Liver (tissue), 3 donors: ENCODE results near the gene BLOC1S3.

ENCODE experiments used
- CTCF ChIP-seq: fragments of 150-350 bp; IDR thresholded peaks from 2 replicates; pipeline ENCODE4 v1.5.1; 2017; ENCODE audit warnings: improper control_type of control experiment, low read depth, low read length; ENCODE audit not compliant: missing input control
- MAX ChIP-seq: IDR thresholded peaks from 2 replicates; pipeline ENCODE4 v1.6.1; 2016; ENCODE audit warnings: antibody characterized with exemption
- REST ChIP-seq: IDR thresholded peaks from 2 replicates; pipeline ENCODE4 v1.6.1; 2016; ENCODE audit warnings: antibody characterized with exemption, mild to moderate bottlenecking
- SP1 ChIP-seq: IDR thresholded peaks from 2 replicates; pipeline ENCODE4 v1.6.1; 2018; ENCODE audit warnings: antibody characterized with exemption, mild to moderate bottlenecking
- donor health status: healthy.
- donor health status: healthy.

- TF ChIP-seq SP1: no peak
- TF ChIP-seq CTCF: no peak
- TF ChIP-seq MAX: no peak
- no peak for TF ChIP-seq REST
Measured at GRCh38 chr19:45163751-45164460, 14.7 kb upstream of the BLOC1S3 start.
